Keratinocyte (primary cell): ENCODE measurements around the gene PALS1. TPM values are rescaled to one million over a fixed set of nuclear protein-coding genes. Genes with fewer than 3 reads are reported as not detected.

ENCODE experiments used
- DNase-seq: peaks from one replicate; pipeline ENCODE4 v3.0.0-alpha.2; 2011; ENCODE audit warnings: low read depth, missing footprints, low spot score
- FAIRE-seq: peaks from 2 replicates; lab custom pipeline; 2011; peaks lifted over from hg19 to GRCh38; lab: Jason Lieb, UNC
- H2AFZ ChIP-seq: 2 replicates; pipeline ENCODE4 v1.6.0; 2012; ENCODE audit warnings: low read length, control low read depth, inconsistent platforms; ENCODE audit not compliant: control insufficient read depth
- H3K27ac ChIP-seq: 2 replicates; pipeline ENCODE4 v1.5.1; 2011; ENCODE audit warnings: low read length; ENCODE audit not compliant: control insufficient read depth, insufficient read depth
- H3K27me3 ChIP-seq: 3 replicates; pipeline ENCODE4 v1.6.0; 2011; ENCODE audit warnings: low read length; ENCODE audit not compliant: control insufficient read depth, insufficient read depth; ENCODE audit errors: extremely low read depth
- H3K36me3 ChIP-seq, 2 experiments: 2 replicates in 1 of 2; 3 replicates in 1 of 2; pipeline ENCODE4 v1.5.1; 2011; ENCODE audit warnings: low read length in 2 of 2, mild to moderate bottlenecking in 1 of 2; ENCODE audit not compliant: control insufficient read depth in 2 of 2, insufficient read depth in 2 of 2; ENCODE audit errors: extremely low read depth in 1 of 2
- H3K4me1 ChIP-seq: 3 replicates; pipeline ENCODE4 v1.5.1; 2011; ENCODE audit warnings: low read length; ENCODE audit not compliant: control insufficient read depth, insufficient read depth; ENCODE audit errors: extremely low read depth
- H3K4me2 ChIP-seq: 3 replicates; pipeline ENCODE4 v1.6.0; 2011; ENCODE audit warnings: low read depth, low read length; ENCODE audit not compliant: control insufficient read depth, insufficient read depth; ENCODE audit errors: extremely low read depth
- H3K4me3 ChIP-seq, 3 experiments: fragments of 200-600 bp in 1 of 3; sonication (generic) in 1 of 3; 2 replicates in 2 of 3; 3 replicates in 1 of 3; pipeline ENCODE4 v1.5.1; 2011 to 2016; ENCODE audit warnings: low read length in 3 of 3, mild to moderate bottlenecking in 3 of 3, control low read depth in 2 of 3, inconsistent platforms in 1 of 3, low read depth in 1 of 3, mixed read lengths in 1 of 3, mixed run types in 1 of 3, moderate library complexity in 1 of 3; ENCODE audit not compliant: control insufficient read depth in 2 of 3, insufficient read depth in 2 of 3; ENCODE audit errors: extremely low read depth in 1 of 3
- H3K79me2 ChIP-seq: 2 replicates; pipeline ENCODE4 v1.6.0; 2012; ENCODE audit warnings: low read length; ENCODE audit not compliant: control insufficient read depth, insufficient read depth
- H3K9ac ChIP-seq: 3 replicates; pipeline ENCODE4 v1.6.0; 2011; ENCODE audit warnings: low read length; ENCODE audit not compliant: control insufficient read depth, insufficient read depth; ENCODE audit errors: extremely low read depth
- H3K9me1 ChIP-seq: 3 replicates; pipeline ENCODE4 v1.6.0; 2011; ENCODE audit warnings: low read length; ENCODE audit not compliant: control insufficient read depth, insufficient read depth; ENCODE audit errors: extremely low read depth
- H3K9me3 ChIP-seq: 2 replicates; pipeline ENCODE4 v1.5.1; 2012; ENCODE audit warnings: low read depth, low read length; ENCODE audit not compliant: control insufficient read depth
- H4K20me1 ChIP-seq: 3 replicates; pipeline ENCODE4 v1.6.0; 2011; ENCODE audit warnings: low read length; ENCODE audit not compliant: control insufficient read depth, insufficient read depth; ENCODE audit errors: extremely low read depth
- CTCF ChIP-seq, 3 experiments: IDR thresholded peaks in 1 of 3; conservative IDR thresholded peaks in 1 of 3; optimal IDR thresholded peaks in 1 of 3; 2 replicates in 2 of 3; 3 replicates in 1 of 3; pipeline versions ENCODE3 to v1.5.1; 2011; ENCODE audit warnings: low read length in 3 of 3, mild to moderate bottlenecking in 3 of 3, moderate library complexity in 2 of 3, control low read depth in 1 of 3, inconsistent platforms in 1 of 3; ENCODE audit not compliant: insufficient read depth in 2 of 3; ENCODE audit errors: extremely low read depth in 1 of 3
- EZH2 ChIP-seq: IDR thresholded peaks from one replicate; pipeline ENCODE4 v1.6.1; 2012; ENCODE audit warnings: inconsistent platforms, mild to moderate bottlenecking, low read length, moderate library complexity
- dilution Hi-C: fragments of 300-500 bp; cut with MboI; formaldehyde crosslinking; loops from one replicate; pipeline ENCODE4 v1.7.0; 2020; ENCODE audit warnings: low sequenced_read_pairs; ENCODE audit not compliant: extremely low pct_ligation_motif_present
- polyA plus RNA-seq, 5 experiments: library from polyadenylated mRNA; depleted of rRNA in 3 of 5; stranded (reverse) in 3 of 5; stranded (forward) in 1 of 5; unstranded in 1 of 5; fragments of >200 nt; gene quantifications; 1 replicate in 1 of 5; 2 replicates in 3 of 5; 3 replicates in 1 of 5; pipeline versions ENCODE4 v1.2.1 to v1.2.3, GENCODE V29; 2011 to 2012; ENCODE audit warnings: missing spikeins in 2 of 5, low read depth in 1 of 5, low replicate concordance in 1 of 5

The PALS1 gene
- polyA plus RNA-seq, 1 donor (not counting 4 experiments of a cell fraction or from before 2014, with no cell fraction given): 24.9 TPM

GRCh38 chr14:67280506-67280905 lies 39.3 kb downstream of the PALS1 start:
- Histone ChIP-seq H2AFZ (no peak overlapping the region), H3K4me1 (no peaks in the 10 kb centered on the region), H3K9ac (no peak overlapping the region), H4K20me1 (no peaks in the 10 kb centered on the region), H3K9me3 (no peaks in the 10 kb centered on the region), H3K79me2 (peaks cover 16% of the 10 kb centered on the region), H3K27me3 (no peaks in the 10 kb centered on the region), H3K9me1 (no peaks in the 10 kb centered on the region), H3K4me3 (no peak overlapping the region), H3K27ac (no peak overlapping the region), H3K36me3 (peaks cover 0 to 3% of the 10 kb centered on the region in 2 experiments), H3K4me2 (no peak overlapping the region)
- FAIRE-seq (no peak), DNase-seq (no peak)
- no peak for TF ChIP-seq EZH2
- no peak for TF ChIP-seq CTCF (optimal IDR thresholded peaks at IDR 0.05 in 1 of 3, IDR thresholded peaks at IDR 0.05 in 1 of 3, conservative IDR thresholded peaks at IDR 0.05 in 1 of 3; ENCODE audit: extremely low read depth in 1 of 3, insufficient read depth in 2 of 3, low read length in 3 of 3)
- dilution Hi-C loops: no loop called here

- no peaks in the 10 kb centered on the region for H3K9me1 ChIP-seq
- no peak overlapping the region for H2AFZ ChIP-seq
- H3K36me3 ChIP-seq: peaks cover 0 to 3% of the 10 kb centered on the region in 2 experiments
- no peak overlapping the region for H3K4me2 ChIP-seq
- no peaks in the 10 kb centered on the region for H3K4me1 ChIP-seq
- no peak for DNase-seq
- no peaks in the 10 kb centered on the region for H3K27me3 ChIP-seq
- no peaks in the 10 kb centered on the region for H4K20me1 ChIP-seq
- H3K9ac ChIP-seq: no peak overlapping the region
- dilution Hi-C loops: no loop called here
- H3K9me3 ChIP-seq: no peaks in the 10 kb centered on the region
- no peak overlapping the region for H3K4me3 ChIP-seq
- H3K79me2 ChIP-seq: peaks cover 4% of the 10 kb centered on the region
- no peak for FAIRE-seq
- TF ChIP-seq CTCF (optimal IDR thresholded peaks at IDR 0.05 in 1 of 3, IDR thresholded peaks at IDR 0.05 in 1 of 3, conservative IDR thresholded peaks at IDR 0.05 in 1 of 3; ENCODE audit: extremely low read depth in 1 of 3, insufficient read depth in 2 of 3, low read length in 3 of 3): peak in 1 of 3 experiments; percentile 26
- no peak for TF ChIP-seq EZH2
- no peak overlapping the region for H3K27ac ChIP-seq
Observed at GRCh38 chr14:67285876-67286452, 44.7 kb downstream of the PALS1 start.

Other genes starting within 250 kb of the PALS1 start
- gene GARIN2, start 52.0 kb upstream of the PALS1 start, polyA plus RNA-seq: 0.04 TPM in 2 of 3 replicates, not detected in the other
- gene ATP6V1D, start 118.4 kb downstream of the PALS1 start, polyA plus RNA-seq: 59.8 to 112 TPM (median 84.9 TPM) in 3 replicates
- gene EIF2S1, start 118.9 kb downstream of the PALS1 start, polyA plus RNA-seq: 135 to 294 TPM (median 195 TPM) in 3 replicates
- gene PLEK2, start 170.7 kb downstream of the PALS1 start, polyA plus RNA-seq: 127 to 253 TPM (median 219 TPM) in 3 replicates
- 1.0 to 1.7 TPM (median 1.5 TPM) in 3 replicates for gene TMEM229B, start 247.3 kb downstream of the PALS1 start, polyA plus RNA-seq